HL-60 (cell line): ENCODE results near the gene BABAM2.

Source experiments
- GABPA ChIP-seq: IDR thresholded peaks from 2 replicates; pipeline ENCODE4 v1.6.1; 2012; ENCODE audit warnings: low read depth
- TF ChIP-seq, protein P1 (sequence below): IDR thresholded peaks from 2 replicates; pipeline ENCODE4 v1.6.1; 2012; ENCODE audit warnings: low read depth; ENCODE audit not compliant: insufficient replicate concordance
- TF ChIP-seq, protein P2 (sequence below): IDR thresholded peaks from one replicate; pipeline ENCODE4 v1.5.1; 2011; ENCODE audit warnings: low read length, control low read depth, inconsistent platforms; ENCODE audit not compliant: insufficient read depth

DNA sequence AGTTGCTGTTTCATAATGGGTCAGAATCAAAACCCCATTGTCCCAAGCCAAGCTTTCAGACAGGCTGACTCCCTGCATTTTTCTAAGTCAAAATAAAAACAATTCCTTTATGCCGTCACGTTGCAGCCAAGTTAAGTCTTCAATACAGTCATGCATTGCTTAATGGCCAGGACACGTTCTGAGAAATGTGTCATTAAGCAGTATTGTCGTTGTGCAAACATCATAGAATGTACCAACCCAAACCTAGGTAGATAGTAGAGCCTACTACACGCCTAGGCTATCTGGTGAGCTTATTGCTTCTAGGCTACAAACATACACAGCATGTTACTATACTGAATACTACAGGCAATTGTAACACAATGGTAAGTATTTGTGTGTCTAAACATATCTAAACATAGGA lies 341.8 kb downstream of the BABAM2 start:
- no peak for TF ChIP-seq GABPA
- TF ChIP-seq, protein P1, sequence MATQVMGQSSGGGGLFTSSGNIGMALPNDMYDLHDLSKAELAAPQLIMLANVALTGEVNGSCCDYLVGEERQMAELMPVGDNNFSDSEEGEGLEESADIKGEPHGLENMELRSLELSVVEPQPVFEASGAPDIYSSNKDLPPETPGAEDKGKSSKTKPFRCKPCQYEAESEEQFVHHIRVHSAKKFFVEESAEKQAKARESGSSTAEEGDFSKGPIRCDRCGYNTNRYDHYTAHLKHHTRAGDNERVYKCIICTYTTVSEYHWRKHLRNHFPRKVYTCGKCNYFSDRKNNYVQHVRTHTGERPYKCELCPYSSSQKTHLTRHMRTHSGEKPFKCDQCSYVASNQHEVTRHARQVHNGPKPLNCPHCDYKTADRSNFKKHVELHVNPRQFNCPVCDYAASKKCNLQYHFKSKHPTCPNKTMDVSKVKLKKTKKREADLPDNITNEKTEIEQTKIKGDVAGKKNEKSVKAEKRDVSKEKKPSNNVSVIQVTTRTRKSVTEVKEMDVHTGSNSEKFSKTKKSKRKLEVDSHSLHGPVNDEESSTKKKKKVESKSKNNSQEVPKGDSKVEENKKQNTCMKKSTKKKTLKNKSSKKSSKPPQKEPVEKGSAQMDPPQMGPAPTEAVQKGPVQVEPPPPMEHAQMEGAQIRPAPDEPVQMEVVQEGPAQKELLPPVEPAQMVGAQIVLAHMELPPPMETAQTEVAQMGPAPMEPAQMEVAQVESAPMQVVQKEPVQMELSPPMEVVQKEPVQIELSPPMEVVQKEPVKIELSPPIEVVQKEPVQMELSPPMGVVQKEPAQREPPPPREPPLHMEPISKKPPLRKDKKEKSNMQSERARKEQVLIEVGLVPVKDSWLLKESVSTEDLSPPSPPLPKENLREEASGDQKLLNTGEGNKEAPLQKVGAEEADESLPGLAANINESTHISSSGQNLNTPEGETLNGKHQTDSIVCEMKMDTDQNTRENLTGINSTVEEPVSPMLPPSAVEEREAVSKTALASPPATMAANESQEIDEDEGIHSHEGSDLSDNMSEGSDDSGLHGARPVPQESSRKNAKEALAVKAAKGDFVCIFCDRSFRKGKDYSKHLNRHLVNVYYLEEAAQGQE, result no peak
- TF ChIP-seq, protein P2, sequence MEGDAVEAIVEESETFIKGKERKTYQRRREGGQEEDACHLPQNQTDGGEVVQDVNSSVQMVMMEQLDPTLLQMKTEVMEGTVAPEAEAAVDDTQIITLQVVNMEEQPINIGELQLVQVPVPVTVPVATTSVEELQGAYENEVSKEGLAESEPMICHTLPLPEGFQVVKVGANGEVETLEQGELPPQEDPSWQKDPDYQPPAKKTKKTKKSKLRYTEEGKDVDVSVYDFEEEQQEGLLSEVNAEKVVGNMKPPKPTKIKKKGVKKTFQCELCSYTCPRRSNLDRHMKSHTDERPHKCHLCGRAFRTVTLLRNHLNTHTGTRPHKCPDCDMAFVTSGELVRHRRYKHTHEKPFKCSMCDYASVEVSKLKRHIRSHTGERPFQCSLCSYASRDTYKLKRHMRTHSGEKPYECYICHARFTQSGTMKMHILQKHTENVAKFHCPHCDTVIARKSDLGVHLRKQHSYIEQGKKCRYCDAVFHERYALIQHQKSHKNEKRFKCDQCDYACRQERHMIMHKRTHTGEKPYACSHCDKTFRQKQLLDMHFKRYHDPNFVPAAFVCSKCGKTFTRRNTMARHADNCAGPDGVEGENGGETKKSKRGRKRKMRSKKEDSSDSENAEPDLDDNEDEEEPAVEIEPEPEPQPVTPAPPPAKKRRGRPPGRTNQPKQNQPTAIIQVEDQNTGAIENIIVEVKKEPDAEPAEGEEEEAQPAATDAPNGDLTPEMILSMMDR, result no peak
